ENCODE results near the gene TMEM238L. TPM values are rescaled to one million over a fixed set of nuclear protein-coding genes. Genes with fewer than 3 reads are reported as not detected.

Gene TMEM238L
- total and polyA plus RNA-seq, 2 of the 4 experiments (the other 2 are of a cell fraction), result not detected

DNA sequence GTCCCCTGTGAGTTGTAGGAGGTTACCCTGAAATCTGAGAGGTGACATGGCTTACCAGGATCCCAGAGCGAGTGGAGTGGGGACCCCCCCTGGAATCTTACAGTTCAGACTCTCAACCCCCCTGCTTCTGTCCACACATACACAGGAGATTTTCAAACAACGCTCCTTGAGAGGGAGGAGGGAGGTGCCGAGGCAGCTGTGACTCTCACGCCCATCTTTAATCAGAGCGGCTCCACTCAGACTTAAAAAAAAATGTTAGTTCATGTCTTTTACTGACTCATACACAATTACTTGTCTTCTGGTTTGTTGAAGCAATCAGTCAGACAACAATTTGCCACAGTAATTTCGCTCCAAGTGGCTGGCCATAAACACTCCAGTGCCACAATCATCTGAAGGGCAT is 58.7 kb downstream of the TMEM238L start:
- no peak overlapping the region for H3K4ac ChIP-seq (ENCODE audit: low read depth, low read length)
- WGBS, 2 experiments (ENCODE audit: extremely low coverage in 2 of 2, insufficient read length in 1 of 2), result 40% methylated on average over 1 of the region's 6 CpGs; no CpG with 5 or more reads in 1 of the 2 experiments
- no peak overlapping the region for H2BK15ac ChIP-seq (ENCODE audit: low read depth, low read length)
- H3K4me1 ChIP-seq (ENCODE audit: control insufficient read depth, insufficient read depth, low read length), result no peaks in the 10 kb centered on the region
- H2BK20ac ChIP-seq (ENCODE audit: low read depth, low read length), result no peak overlapping the region
- no peak for ATAC-seq (ENCODE audit: low read depth)
- no peak overlapping the region for H3K23ac ChIP-seq (ENCODE audit: low read depth, low read length)
- no peak overlapping the region for H3K4me3 ChIP-seq (ENCODE audit: insufficient read depth, low read depth, low read length)
- no peak overlapping the region for H4K91ac ChIP-seq (ENCODE audit: insufficient read depth, low read depth, low read length)
- ChIA-PET CTCF (no interaction called here), POLR2A (ENCODE audit: unreplicated experiment) (no interaction called here)
- no peaks in the 10 kb centered on the region for H3K79me1 ChIP-seq (ENCODE audit: low read depth in 1 of 2, low read length in 2 of 2)
- TF ChIP-seq RFX5 (IDR thresholded peaks at IDR 0.05; ENCODE audit: low read depth, low read length) (no peak), MAFK (IDR thresholded peaks at IDR 0.05; ENCODE audit: low read depth, low read length) (no peak), MXI1 (IDR thresholded peaks at IDR 0.05; ENCODE audit: borderline replicate concordance, low read depth, low read length) (no peak), SMC3 (IDR thresholded peaks at IDR 0.05; ENCODE audit: low read depth, low read length) (no peak), NFE2L2 (IDR thresholded peaks at IDR 0.05; ENCODE audit: low read depth, low read length) (no peak), FOS (IDR thresholded peaks at IDR 0.05; ENCODE audit: low read depth, low read length) (no peak), BHLHE40 (IDR thresholded peaks at IDR 0.05; ENCODE audit: low read depth, low read length) (no peak), POLR2A (IDR thresholded peaks at IDR 0.05; ENCODE audit: low read depth, low read length) (no peak), RCOR1 (IDR thresholded peaks at IDR 0.05; ENCODE audit: insufficient replicate concordance, low read length) (no peak), CHD1 (IDR thresholded peaks at IDR 0.05; ENCODE audit: low read depth, low read length) (no peak), MAZ (IDR thresholded peaks at IDR 0.05; ENCODE audit: borderline replicate concordance, low read depth, low read length) (no peak), CEBPB (IDR thresholded peaks at IDR 0.05; ENCODE audit: low read depth, low read length) (no peak), RAD21 (IDR thresholded peaks at IDR 0.05; ENCODE audit: low read length) (no peak)
- TF ChIP-seq, protein P1, sequence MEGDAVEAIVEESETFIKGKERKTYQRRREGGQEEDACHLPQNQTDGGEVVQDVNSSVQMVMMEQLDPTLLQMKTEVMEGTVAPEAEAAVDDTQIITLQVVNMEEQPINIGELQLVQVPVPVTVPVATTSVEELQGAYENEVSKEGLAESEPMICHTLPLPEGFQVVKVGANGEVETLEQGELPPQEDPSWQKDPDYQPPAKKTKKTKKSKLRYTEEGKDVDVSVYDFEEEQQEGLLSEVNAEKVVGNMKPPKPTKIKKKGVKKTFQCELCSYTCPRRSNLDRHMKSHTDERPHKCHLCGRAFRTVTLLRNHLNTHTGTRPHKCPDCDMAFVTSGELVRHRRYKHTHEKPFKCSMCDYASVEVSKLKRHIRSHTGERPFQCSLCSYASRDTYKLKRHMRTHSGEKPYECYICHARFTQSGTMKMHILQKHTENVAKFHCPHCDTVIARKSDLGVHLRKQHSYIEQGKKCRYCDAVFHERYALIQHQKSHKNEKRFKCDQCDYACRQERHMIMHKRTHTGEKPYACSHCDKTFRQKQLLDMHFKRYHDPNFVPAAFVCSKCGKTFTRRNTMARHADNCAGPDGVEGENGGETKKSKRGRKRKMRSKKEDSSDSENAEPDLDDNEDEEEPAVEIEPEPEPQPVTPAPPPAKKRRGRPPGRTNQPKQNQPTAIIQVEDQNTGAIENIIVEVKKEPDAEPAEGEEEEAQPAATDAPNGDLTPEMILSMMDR (conservative IDR thresholded peaks at IDR 0.05; ENCODE audit: low read depth, low read length), result no peak
- TF ChIP-seq, protein P2, sequence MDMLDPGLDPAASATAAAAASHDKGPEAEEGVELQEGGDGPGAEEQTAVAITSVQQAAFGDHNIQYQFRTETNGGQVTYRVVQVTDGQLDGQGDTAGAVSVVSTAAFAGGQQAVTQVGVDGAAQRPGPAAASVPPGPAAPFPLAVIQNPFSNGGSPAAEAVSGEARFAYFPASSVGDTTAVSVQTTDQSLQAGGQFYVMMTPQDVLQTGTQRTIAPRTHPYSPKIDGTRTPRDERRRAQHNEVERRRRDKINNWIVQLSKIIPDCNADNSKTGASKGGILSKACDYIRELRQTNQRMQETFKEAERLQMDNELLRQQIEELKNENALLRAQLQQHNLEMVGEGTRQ (IDR thresholded peaks at IDR 0.05; ENCODE audit: low read depth, low read length), result no peak
- TF ChIP-seq, protein P3, sequence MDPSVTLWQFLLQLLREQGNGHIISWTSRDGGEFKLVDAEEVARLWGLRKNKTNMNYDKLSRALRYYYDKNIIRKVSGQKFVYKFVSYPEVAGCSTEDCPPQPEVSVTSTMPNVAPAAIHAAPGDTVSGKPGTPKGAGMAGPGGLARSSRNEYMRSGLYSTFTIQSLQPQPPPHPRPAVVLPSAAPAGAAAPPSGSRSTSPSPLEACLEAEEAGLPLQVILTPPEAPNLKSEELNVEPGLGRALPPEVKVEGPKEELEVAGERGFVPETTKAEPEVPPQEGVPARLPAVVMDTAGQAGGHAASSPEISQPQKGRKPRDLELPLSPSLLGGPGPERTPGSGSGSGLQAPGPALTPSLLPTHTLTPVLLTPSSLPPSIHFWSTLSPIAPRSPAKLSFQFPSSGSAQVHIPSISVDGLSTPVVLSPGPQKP (IDR thresholded peaks at IDR 0.05; ENCODE audit: borderline replicate concordance, low read depth, low read length), result no peak
- no peak for DNase-seq
- no peak overlapping the region for H2BK120ac ChIP-seq (ENCODE audit: low read depth, low read length)
- no peaks in the 10 kb centered on the region for H4K20me1 ChIP-seq (ENCODE audit: insufficient read depth, low read length)
- H3K56ac ChIP-seq (ENCODE audit: extremely low read depth, insufficient read depth, low read length), result no peak overlapping the region
- dilution Hi-C loops (cut with HindIII; ENCODE audit: low sequenced_read_pairs, unreplicated experiment) (no loop called here), intact Hi-C loops (cut with micrococcal nuclease) (no loop called here), in situ Hi-C loops (cut with MboI; ENCODE audit: low sequenced_read_pairs) (no loop called here)
- H3K27ac ChIP-seq (ENCODE audit: insufficient read depth, low read length), result no peak overlapping the region
- H2AK9ac ChIP-seq (replicated peaks; ENCODE audit: low read depth, low read length, poor library complexity), result no peak overlapping the region
- no peaks in the 10 kb centered on the region for H3K36me3 ChIP-seq (ENCODE audit: control insufficient read depth, insufficient read depth, low read length)
- no peak overlapping the region for H2AFZ ChIP-seq (replicated peaks; ENCODE audit: low read length, poor library complexity)
- H2BK5ac ChIP-seq (ENCODE audit: low read depth, low read length, poor library complexity, severe bottlenecking), result no peak overlapping the region
- H3K14ac ChIP-seq (replicated peaks; ENCODE audit: low read depth, low read length), result no peak overlapping the region
- no peak overlapping the region for H3K18ac ChIP-seq (ENCODE audit: low read depth, low read length)
- H4K5ac ChIP-seq (ENCODE audit: low read depth, low read length), result no peak overlapping the region
- H4K8ac ChIP-seq (ENCODE audit: low read depth in 2 of 2, low read length in 2 of 2), result no peak overlapping the region
- no peaks in the 10 kb centered on the region for H3K9me1 ChIP-seq (ENCODE audit: insufficient read depth, low read length)
- H2AK5ac ChIP-seq (ENCODE audit: low read depth, low read length), result no peak overlapping the region
- H3K9ac ChIP-seq (ENCODE audit: low read depth, low read length), result no peak overlapping the region
- BruUV-seq (replicated peaks), result no TSS peak
- H3K4me2 ChIP-seq (ENCODE audit: low read depth, low read length), result no peak overlapping the region
- H3K27me3 ChIP-seq (ENCODE audit: control insufficient read depth, insufficient read depth, low read length), result peaks cover 14% of the 10 kb centered on the region
- H3K9me3 ChIP-seq (ENCODE audit: control insufficient read depth, insufficient read depth, low read length), result no peaks in the 10 kb centered on the region

Measured in IMR-90 (cell line).